ENCODE results near the gene MARCHF5.

The MARCHF5 gene

DNA sequence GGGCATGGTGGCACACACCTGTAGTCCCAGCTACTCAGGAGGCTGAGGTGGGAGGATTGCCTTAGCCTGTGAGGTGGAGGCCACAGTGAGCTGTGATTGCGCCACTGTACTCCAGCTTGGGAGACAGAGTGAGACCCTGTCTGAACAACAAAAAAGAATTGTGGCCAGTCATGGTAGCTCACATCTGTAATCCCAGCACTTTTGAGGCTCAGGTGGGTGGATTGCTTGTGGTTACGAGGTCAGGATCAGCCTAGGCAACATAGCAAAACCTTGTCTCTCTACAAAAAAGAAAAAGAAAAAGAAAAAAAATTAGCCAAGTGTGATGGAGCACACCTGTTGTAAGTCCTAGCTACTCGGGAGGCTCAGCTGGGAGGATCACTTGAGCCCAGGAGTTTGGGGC lies 22.8 kb downstream of the MARCHF5 start:
- Histone ChIP-seq H2AFZ (ENCODE audit: low read depth, low read length, severe bottlenecking) (no peak overlapping the region), H3K36me3 (ENCODE audit: low read length) (peaks cover 2% of the 10 kb centered on the region; the same call in 1 of the 2 replicates), H3K4me3 (ENCODE audit: insufficient read depth, low read length, poor library complexity, severe bottlenecking) (no peak overlapping the region), H4K20me1 (ENCODE audit: low read depth, low read length) (0 out of 2 replicates have a peak, but pooled peaks cover 4% of the 10 kb centered on the region), H3K27ac (ENCODE audit: low read depth, low read length) (no peak overlapping the region), H3K79me2 (ENCODE audit: insufficient read depth, low read length) (peaks cover 17% of the 10 kb centered on the region; the same call in 1 of the 2 replicates), H3K9me2 (replicated peaks; ENCODE audit: insufficient read depth, low read length) (no peaks in the 10 kb centered on the region), H3F3A (ENCODE audit: insufficient read depth) (no peaks in the 10 kb centered on the region), H3K4me2 (ENCODE audit: low read depth, low read length, poor library complexity, severe bottlenecking) (no peak overlapping the region), H3K27me3 (ENCODE audit: low read length) (no peaks in the 10 kb centered on the region), H3K9ac (ENCODE audit: low read length) (no peak overlapping the region), H3K9me3 (ENCODE audit: insufficient read depth, low read length) (no peaks in the 10 kb centered on the region)
- TF ChIP-seq, protein P1, sequence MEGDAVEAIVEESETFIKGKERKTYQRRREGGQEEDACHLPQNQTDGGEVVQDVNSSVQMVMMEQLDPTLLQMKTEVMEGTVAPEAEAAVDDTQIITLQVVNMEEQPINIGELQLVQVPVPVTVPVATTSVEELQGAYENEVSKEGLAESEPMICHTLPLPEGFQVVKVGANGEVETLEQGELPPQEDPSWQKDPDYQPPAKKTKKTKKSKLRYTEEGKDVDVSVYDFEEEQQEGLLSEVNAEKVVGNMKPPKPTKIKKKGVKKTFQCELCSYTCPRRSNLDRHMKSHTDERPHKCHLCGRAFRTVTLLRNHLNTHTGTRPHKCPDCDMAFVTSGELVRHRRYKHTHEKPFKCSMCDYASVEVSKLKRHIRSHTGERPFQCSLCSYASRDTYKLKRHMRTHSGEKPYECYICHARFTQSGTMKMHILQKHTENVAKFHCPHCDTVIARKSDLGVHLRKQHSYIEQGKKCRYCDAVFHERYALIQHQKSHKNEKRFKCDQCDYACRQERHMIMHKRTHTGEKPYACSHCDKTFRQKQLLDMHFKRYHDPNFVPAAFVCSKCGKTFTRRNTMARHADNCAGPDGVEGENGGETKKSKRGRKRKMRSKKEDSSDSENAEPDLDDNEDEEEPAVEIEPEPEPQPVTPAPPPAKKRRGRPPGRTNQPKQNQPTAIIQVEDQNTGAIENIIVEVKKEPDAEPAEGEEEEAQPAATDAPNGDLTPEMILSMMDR (IDR thresholded peaks at IDR 0.05; ENCODE audit: insufficient read depth, low read length, poor library complexity, severe bottlenecking): no peak
- no peak for TF ChIP-seq EZH2phosphoT487 (conservative IDR thresholded peaks at IDR 0.05; ENCODE audit: low read length)

DNA sequence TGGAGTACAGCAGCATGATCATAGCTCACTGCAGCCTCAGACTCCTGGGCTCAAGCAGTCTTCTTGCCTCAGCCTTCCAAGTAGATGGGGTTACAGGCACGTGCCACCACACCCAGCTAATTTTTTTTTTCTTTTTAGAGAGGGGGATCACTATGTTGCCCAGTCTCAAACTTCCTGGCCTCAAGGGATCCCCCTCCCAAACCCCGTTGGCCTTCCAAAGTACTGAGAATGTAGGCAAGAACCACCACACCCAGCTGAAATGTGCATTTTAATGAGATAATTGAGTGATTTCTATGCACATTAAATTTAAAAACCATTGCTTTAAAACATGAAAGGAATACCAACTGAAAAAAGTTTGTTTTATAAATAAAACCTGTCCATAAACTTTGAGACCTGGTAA lies 25.6 kb downstream of the MARCHF5 start:
- Histone ChIP-seq H3K4me3 (ENCODE audit: insufficient read depth, low read length, poor library complexity, severe bottlenecking) (no peak overlapping the region), H2AFZ (ENCODE audit: low read depth, low read length, severe bottlenecking) (no peak overlapping the region), H3K27me3 (ENCODE audit: low read length) (no peaks in the 10 kb centered on the region), H3F3A (ENCODE audit: insufficient read depth) (no peaks in the 10 kb centered on the region), H3K79me2 (ENCODE audit: insufficient read depth, low read length) (0 out of 2 replicates have a peak, but pooled peaks cover 3% of the 10 kb centered on the region), H3K27ac (ENCODE audit: low read depth, low read length) (no peak overlapping the region), H3K9me3 (ENCODE audit: insufficient read depth, low read length) (no peaks in the 10 kb centered on the region), H3K9me2 (replicated peaks; ENCODE audit: insufficient read depth, low read length) (no peaks in the 10 kb centered on the region), H4K20me1 (ENCODE audit: low read depth, low read length) (no peaks in the 10 kb centered on the region), H3K9ac (ENCODE audit: low read length) (no peak overlapping the region), H3K36me3 (ENCODE audit: low read length) (no peaks in the 10 kb centered on the region), H3K4me2 (ENCODE audit: low read depth, low read length, poor library complexity, severe bottlenecking) (no peak overlapping the region)
- TF ChIP-seq, protein P1 (IDR thresholded peaks at IDR 0.05; ENCODE audit: insufficient read depth, low read length, poor library complexity, severe bottlenecking): no peak
- TF ChIP-seq EZH2phosphoT487 (conservative IDR thresholded peaks at IDR 0.05; ENCODE audit: low read length): no peak

DNA sequence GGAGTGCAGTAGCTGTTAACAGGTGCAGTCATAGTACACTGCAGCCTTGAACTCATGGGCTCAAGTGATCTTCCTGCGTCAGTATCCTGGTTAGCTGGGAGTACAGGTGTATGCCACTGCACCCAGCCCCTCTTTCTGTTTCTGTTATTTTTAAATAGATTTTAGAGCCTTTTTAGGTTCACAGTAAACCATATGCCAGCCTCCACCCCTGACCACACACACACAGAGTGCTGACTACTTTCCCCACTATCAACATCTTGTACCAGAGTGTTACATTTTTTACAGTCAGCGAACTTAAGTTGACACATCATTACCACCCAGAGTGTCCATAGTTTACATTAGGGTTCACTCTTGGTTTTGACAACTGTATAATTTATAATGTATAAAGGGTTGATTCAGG lies 32.1 kb downstream of the MARCHF5 start:
- no peak overlapping the region for H3K4me3 ChIP-seq (ENCODE audit: insufficient read depth, low read length, poor library complexity, severe bottlenecking)
- no peak overlapping the region for H3K4me2 ChIP-seq (ENCODE audit: low read depth, low read length, poor library complexity, severe bottlenecking)
- no peaks in the 10 kb centered on the region for H4K20me1 ChIP-seq (ENCODE audit: low read depth, low read length)
- H3K9me2 ChIP-seq (replicated peaks; ENCODE audit: insufficient read depth, low read length): no peaks in the 10 kb centered on the region
- H3K79me2 ChIP-seq (ENCODE audit: insufficient read depth, low read length): peaks cover 16% of the 10 kb centered on the region; the same call in 1 of the 2 replicates
- no peak overlapping the region for H3K9ac ChIP-seq (ENCODE audit: low read length)
- H3K27me3 ChIP-seq (ENCODE audit: low read length): no peaks in the 10 kb centered on the region
- H3K36me3 ChIP-seq (ENCODE audit: low read length): no peaks in the 10 kb centered on the region
- TF ChIP-seq, protein P1 (IDR thresholded peaks at IDR 0.05; ENCODE audit: insufficient read depth, low read length, poor library complexity, severe bottlenecking): no peak
- TF ChIP-seq EZH2phosphoT487 (conservative IDR thresholded peaks at IDR 0.05; ENCODE audit: low read length): no peak
- no peaks in the 10 kb centered on the region; the same call in 1 of the 2 replicates for H3F3A ChIP-seq (ENCODE audit: insufficient read depth)
- H3K27ac ChIP-seq (ENCODE audit: low read depth, low read length): no peak overlapping the region
- no peaks in the 10 kb centered on the region for H3K9me3 ChIP-seq (ENCODE audit: insufficient read depth, low read length)
- H2AFZ ChIP-seq (ENCODE audit: low read depth, low read length, severe bottlenecking): no peak overlapping the region

Data from SU-DHL-6 (cell line).